ENCODE measurements around the gene ZFHX3. TPM values are rescaled to one million over a fixed set of nuclear protein-coding genes. Genes with fewer than 3 reads are reported as not detected.

Gene ZFHX3
- total and polyA plus RNA-seq, 4 donors = 1.5 to 5.9 (median 3.0) TPM

- no peak for TF ChIP-seq MAX (IDR thresholded peaks at IDR 0.05)
- TF ChIP-seq, protein P1, sequence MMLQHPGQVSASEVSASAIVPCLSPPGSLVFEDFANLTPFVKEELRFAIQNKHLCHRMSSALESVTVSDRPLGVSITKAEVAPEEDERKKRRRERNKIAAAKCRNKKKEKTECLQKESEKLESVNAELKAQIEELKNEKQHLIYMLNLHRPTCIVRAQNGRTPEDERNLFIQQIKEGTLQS (IDR thresholded peaks at IDR 0.05) = no peak
These were observed 233.7 kb downstream of the ZFHX3 start (continued) for GRCh38 chr16:72814226-72814625.

GRCh38 chr16:72812672-72813071 lies 235.3 kb downstream of the ZFHX3 start:
- no peak overlapping the region for H3K9ac ChIP-seq (ENCODE audit: low read depth in 1 of 2, low read length in 2 of 2)
- no peak overlapping the region for H3K4me3 ChIP-seq (ENCODE audit: low read depth in 1 of 3, low read length in 3 of 3)
- 76% methylated on average over 3 of the region's 3 CpGs for WGBS
- H3K27ac ChIP-seq (ENCODE audit: low read depth in 1 of 2, low read length in 2 of 2) = no peak overlapping the region
- DNase-seq (ENCODE audit: low spot score) = no peak
- peaks cover 5 to 26% (median 12%) of the 10 kb centered on the region in 4 donors for H3K4me1 ChIP-seq (ENCODE audit: control insufficient read depth in 4 of 4, insufficient read depth in 4 of 4, low read length in 3 of 4)
- H3K36me3 ChIP-seq (ENCODE audit: control insufficient read depth in 4 of 4, insufficient read depth in 3 of 4, low read depth in 1 of 4, low read length in 3 of 4) = no peaks in the 10 kb centered on the region
- no peaks in the 10 kb centered on the region for H3K27me3 ChIP-seq (ENCODE audit: control insufficient read depth in 4 of 4, insufficient read depth in 4 of 4, low read length in 3 of 4)
- TF ChIP-seq SP1 (IDR thresholded peaks at IDR 0.05) (no peak), RXRA (IDR thresholded peaks at IDR 0.05) (no peak)
- no peaks in the 10 kb centered on the region for H3K9me3 ChIP-seq (ENCODE audit: control insufficient read depth in 4 of 4, low read length in 3 of 4)

- Histone ChIP-seq H3K4me3 (ENCODE audit: low read depth in 1 of 3, low read length in 3 of 3) (no peak overlapping the region), H3K27ac (ENCODE audit: low read depth in 1 of 2, low read length in 2 of 2) (peak overlapping the region; percentile 58 to 63), H3K4me1 (ENCODE audit: control insufficient read depth in 4 of 4, insufficient read depth in 4 of 4, low read length in 3 of 4) (peaks cover 5 to 26% (median 12%) of the 10 kb centered on the region in 4 donors), H3K36me3 (ENCODE audit: control insufficient read depth in 4 of 4, insufficient read depth in 3 of 4, low read depth in 1 of 4, low read length in 3 of 4) (no peaks in the 10 kb centered on the region), H3K9me3 (ENCODE audit: control insufficient read depth in 4 of 4, low read length in 3 of 4) (no peaks in the 10 kb centered on the region), H3K9ac (ENCODE audit: low read depth in 1 of 2, low read length in 2 of 2) (no peak overlapping the region), H3K27me3 (ENCODE audit: control insufficient read depth in 4 of 4, insufficient read depth in 4 of 4, low read length in 3 of 4) (no peaks in the 10 kb centered on the region)
- WGBS = 89% methylated on average over 6 of the region's 6 CpGs
- DNase-seq (ENCODE audit: low spot score) = no peak
- TF ChIP-seq FOXA2 (IDR thresholded peaks at IDR 0.05) (no peak), RAD21 (IDR thresholded peaks at IDR 0.05) (no peak), RXRA (IDR thresholded peaks at IDR 0.05) (no peak), NR2F2 (IDR thresholded peaks at IDR 0.05) (no peak)
- TF ChIP-seq, protein P2, sequence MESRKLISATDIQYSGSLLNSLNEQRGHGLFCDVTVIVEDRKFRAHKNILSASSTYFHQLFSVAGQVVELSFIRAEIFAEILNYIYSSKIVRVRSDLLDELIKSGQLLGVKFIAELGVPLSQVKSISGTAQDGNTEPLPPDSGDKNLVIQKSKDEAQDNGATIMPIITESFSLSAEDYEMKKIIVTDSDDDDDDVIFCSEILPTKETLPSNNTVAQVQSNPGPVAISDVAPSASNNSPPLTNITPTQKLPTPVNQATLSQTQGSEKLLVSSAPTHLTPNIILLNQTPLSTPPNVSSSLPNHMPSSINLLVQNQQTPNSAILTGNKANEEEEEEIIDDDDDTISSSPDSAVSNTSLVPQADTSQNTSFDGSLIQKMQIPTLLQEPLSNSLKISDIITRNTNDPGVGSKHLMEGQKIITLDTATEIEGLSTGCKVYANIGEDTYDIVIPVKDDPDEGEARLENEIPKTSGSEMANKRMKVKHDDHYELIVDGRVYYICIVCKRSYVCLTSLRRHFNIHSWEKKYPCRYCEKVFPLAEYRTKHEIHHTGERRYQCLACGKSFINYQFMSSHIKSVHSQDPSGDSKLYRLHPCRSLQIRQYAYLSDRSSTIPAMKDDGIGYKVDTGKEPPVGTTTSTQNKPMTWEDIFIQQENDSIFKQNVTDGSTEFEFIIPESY (IDR thresholded peaks at IDR 0.05) = no peak
These were observed 236.1 kb downstream of the ZFHX3 start for GRCh38 chr16:72811876-72812275.

DNA sequence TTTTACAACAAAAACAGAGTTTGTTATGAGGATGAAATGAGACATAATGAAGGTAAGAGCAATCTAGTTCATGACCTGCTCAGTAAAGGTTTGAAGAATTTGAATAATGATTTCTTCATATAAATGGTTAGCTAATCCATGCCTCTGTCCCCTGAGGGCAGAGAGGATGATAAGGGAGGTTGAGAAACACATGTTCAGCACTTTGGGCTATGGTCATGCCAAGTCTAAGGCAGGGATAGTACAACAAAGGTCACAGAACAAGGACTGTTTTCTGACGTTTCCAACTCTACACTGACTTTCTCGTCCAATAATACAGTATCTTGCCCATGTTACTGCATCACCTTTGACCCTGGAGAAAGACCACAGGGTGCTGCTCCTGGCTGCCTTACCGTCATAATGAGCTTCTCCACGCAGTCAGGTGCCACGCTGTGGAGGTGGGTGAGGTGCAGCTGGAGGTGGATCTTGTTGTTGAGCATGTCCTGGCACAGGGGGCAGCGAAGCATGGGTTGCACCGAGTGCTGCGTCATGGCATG lies 236.7 kb downstream of the ZFHX3 start:
- Histone ChIP-seq H3K9ac (ENCODE audit: low read depth in 1 of 2, low read length in 2 of 2) (no peak overlapping the region), H3K9me3 (ENCODE audit: control insufficient read depth in 4 of 4, low read length in 3 of 4) (no peaks in the 10 kb centered on the region), H3K4me3 (ENCODE audit: low read depth in 1 of 3, low read length in 3 of 3) (no peak overlapping the region), H3K4me1 (ENCODE audit: control insufficient read depth in 4 of 4, insufficient read depth in 4 of 4, low read length in 3 of 4) (peaks cover 5 to 26% (median 12%) of the 10 kb centered on the region in 4 donors), H3K27ac (ENCODE audit: low read depth in 1 of 2, low read length in 2 of 2) (peak overlapping the region; percentile 58 to 63), H3K36me3 (ENCODE audit: control insufficient read depth in 4 of 4, insufficient read depth in 3 of 4, low read depth in 1 of 4, low read length in 3 of 4) (no peaks in the 10 kb centered on the region), H3K27me3 (ENCODE audit: control insufficient read depth in 4 of 4, insufficient read depth in 4 of 4, low read length in 3 of 4) (no peaks in the 10 kb centered on the region)
- WGBS = 43% methylated on average over 8 of the region's 8 CpGs
- DNase-seq (ENCODE audit: low spot score) = no peak
- TF ChIP-seq NR2F2 (IDR thresholded peaks at IDR 0.05) (peak; percentile 85), MAX (IDR thresholded peaks at IDR 0.05) (peak; percentile 91), RAD21 (IDR thresholded peaks at IDR 0.05) (peak; percentile 67 to 68), EGR1 (IDR thresholded peaks at IDR 0.05; ENCODE audit: low read depth in 2 of 2) (peak in 1 of 2 donors; percentile 81), RXRA (IDR thresholded peaks at IDR 0.05) (peak; percentile 97 to 99), HNF4A (conservative IDR thresholded peaks at IDR 0.05) (peak; percentile 93 to 97), GABPA (IDR thresholded peaks at IDR 0.05 in 1 of 2, conservative IDR thresholded peaks at IDR 0.05 in 1 of 2) (peak in 1 of 2 donors; percentile 38), FOXA1 (IDR thresholded peaks at IDR 0.05) (peak; percentile 54), JUND (IDR thresholded peaks at IDR 0.05) (peak; percentile 27 to 94), HNF4G (IDR thresholded peaks at IDR 0.05) (peak; percentile 53), FOXA2 (IDR thresholded peaks at IDR 0.05) (peak; percentile 80), YY1 (IDR thresholded peaks at IDR 0.05) (peak; percentile 83)
- TF ChIP-seq, protein P3, sequence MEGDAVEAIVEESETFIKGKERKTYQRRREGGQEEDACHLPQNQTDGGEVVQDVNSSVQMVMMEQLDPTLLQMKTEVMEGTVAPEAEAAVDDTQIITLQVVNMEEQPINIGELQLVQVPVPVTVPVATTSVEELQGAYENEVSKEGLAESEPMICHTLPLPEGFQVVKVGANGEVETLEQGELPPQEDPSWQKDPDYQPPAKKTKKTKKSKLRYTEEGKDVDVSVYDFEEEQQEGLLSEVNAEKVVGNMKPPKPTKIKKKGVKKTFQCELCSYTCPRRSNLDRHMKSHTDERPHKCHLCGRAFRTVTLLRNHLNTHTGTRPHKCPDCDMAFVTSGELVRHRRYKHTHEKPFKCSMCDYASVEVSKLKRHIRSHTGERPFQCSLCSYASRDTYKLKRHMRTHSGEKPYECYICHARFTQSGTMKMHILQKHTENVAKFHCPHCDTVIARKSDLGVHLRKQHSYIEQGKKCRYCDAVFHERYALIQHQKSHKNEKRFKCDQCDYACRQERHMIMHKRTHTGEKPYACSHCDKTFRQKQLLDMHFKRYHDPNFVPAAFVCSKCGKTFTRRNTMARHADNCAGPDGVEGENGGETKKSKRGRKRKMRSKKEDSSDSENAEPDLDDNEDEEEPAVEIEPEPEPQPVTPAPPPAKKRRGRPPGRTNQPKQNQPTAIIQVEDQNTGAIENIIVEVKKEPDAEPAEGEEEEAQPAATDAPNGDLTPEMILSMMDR (IDR thresholded peaks at IDR 0.05; ENCODE audit: low read depth, low read length, missing input control) = no peak
- TF ChIP-seq, protein P4, sequence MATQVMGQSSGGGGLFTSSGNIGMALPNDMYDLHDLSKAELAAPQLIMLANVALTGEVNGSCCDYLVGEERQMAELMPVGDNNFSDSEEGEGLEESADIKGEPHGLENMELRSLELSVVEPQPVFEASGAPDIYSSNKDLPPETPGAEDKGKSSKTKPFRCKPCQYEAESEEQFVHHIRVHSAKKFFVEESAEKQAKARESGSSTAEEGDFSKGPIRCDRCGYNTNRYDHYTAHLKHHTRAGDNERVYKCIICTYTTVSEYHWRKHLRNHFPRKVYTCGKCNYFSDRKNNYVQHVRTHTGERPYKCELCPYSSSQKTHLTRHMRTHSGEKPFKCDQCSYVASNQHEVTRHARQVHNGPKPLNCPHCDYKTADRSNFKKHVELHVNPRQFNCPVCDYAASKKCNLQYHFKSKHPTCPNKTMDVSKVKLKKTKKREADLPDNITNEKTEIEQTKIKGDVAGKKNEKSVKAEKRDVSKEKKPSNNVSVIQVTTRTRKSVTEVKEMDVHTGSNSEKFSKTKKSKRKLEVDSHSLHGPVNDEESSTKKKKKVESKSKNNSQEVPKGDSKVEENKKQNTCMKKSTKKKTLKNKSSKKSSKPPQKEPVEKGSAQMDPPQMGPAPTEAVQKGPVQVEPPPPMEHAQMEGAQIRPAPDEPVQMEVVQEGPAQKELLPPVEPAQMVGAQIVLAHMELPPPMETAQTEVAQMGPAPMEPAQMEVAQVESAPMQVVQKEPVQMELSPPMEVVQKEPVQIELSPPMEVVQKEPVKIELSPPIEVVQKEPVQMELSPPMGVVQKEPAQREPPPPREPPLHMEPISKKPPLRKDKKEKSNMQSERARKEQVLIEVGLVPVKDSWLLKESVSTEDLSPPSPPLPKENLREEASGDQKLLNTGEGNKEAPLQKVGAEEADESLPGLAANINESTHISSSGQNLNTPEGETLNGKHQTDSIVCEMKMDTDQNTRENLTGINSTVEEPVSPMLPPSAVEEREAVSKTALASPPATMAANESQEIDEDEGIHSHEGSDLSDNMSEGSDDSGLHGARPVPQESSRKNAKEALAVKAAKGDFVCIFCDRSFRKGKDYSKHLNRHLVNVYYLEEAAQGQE (IDR thresholded peaks at IDR 0.05) = peak; percentile 87
- TF ChIP-seq, protein P1 (IDR thresholded peaks at IDR 0.05) = peak; percentile 41

Measured in liver (tissue), 9 donors.